LoVo (cell line): ENCODE measurements around the gene SP2.

Source experiments
- DNase-seq: peaks from one replicate; pipeline ENCODE4 v3.0.0-alpha.2; 2016; ENCODE audit warnings: low spot score

The SP2 gene

GRCh38 chr17:47889734-47890529 is 6.1 kb upstream of the SP2 start:
- DNase-seq, result peak; percentile 82

GRCh38 chr17:47891545-47892088 is 4.4 kb upstream of the SP2 start:
- no peak for DNase-seq

GRCh38 chr17:47894498-47895346 is 1.3 kb upstream of the SP2 start:
- DNase-seq, result peak; percentile 37

- DNase-seq, result no peak
Observed at GRCh38 chr17:47895347-47895855, 635 bp upstream of the SP2 start.

- no peak for DNase-seq
Observed at GRCh38 chr17:47896672-47897490, 845 bp downstream of the SP2 start.

GRCh38 chr17:47897561-47897960 is 1.5 kb downstream of the SP2 start:
- DNase-seq, result no peak

GRCh38 chr17:47898241-47898640 is 2.2 kb downstream of the SP2 start:
- DNase-seq, result no peak

GRCh38 chr17:47899643-47900042 is 3.6 kb downstream of the SP2 start:
- DNase-seq, result no peak

GRCh38 chr17:47901423-47901822 is 5.4 kb downstream of the SP2 start:
- DNase-seq, result no peak

GRCh38 chr17:47902039-47902744 is 6.2 kb downstream of the SP2 start:
- DNase-seq, result no peak

GRCh38 chr17:47905221-47905733 is 9.2 kb downstream of the SP2 start:
- DNase-seq, result no peak

- DNase-seq, result no peak
Observed at GRCh38 chr17:47906443-47906842, 10.4 kb downstream of the SP2 start.

GRCh38 chr17:47907932-47908562 is 12.0 kb downstream of the SP2 start:
- DNase-seq, result no peak

- DNase-seq, result no peak
Observed at GRCh38 chr17:47913050-47913449, 17.0 kb downstream of the SP2 start.

- DNase-seq, result no peak
Observed at GRCh38 chr17:47914306-47914948, 18.4 kb downstream of the SP2 start.

GRCh38 chr17:47915776-47916398 is 19.9 kb downstream of the SP2 start:
- no peak for DNase-seq

- no peak for DNase-seq
Observed at GRCh38 chr17:47916489-47917208, 20.6 kb downstream of the SP2 start.

- DNase-seq, result no peak
Observed at GRCh38 chr17:47917581-47917980, 21.5 kb downstream of the SP2 start.

- no peak for DNase-seq
Observed at GRCh38 chr17:47918006-47918405, 22.0 kb downstream of the SP2 start.
